Astrocyte (in vitro differentiated cells and primary cell): ENCODE measurements around the gene RPH3AL. TPM values are rescaled to one million over a fixed set of nuclear protein-coding genes. Genes with fewer than 3 reads are reported as not detected.

Source experiments
- DNase-seq: peaks from one replicate; pipeline ENCODE4 v3.0.0-alpha.2; 2010; ENCODE audit warnings: low read depth
- FAIRE-seq: peaks from 2 replicates; lab custom pipeline; 2011; peaks lifted over from hg19 to GRCh38; lab: Jason Lieb, UNC
- H2AFZ ChIP-seq: 2 replicates; pipeline ENCODE4 v1.6.0; 2012; ENCODE audit warnings: low read depth, low read length, inconsistent platforms
- H3K27ac ChIP-seq: 2 replicates; pipeline ENCODE4 v1.5.1; 2011; ENCODE audit warnings: low read depth, low read length, inconsistent platforms
- H3K27me3 ChIP-seq: 2 replicates; pipeline ENCODE4 v1.6.0; 2011; ENCODE audit warnings: low read length, inconsistent platforms; ENCODE audit not compliant: insufficient read depth
- H3K36me3 ChIP-seq: 2 replicates; pipeline ENCODE4 v1.5.1; 2011; ENCODE audit warnings: low read length, inconsistent platforms; ENCODE audit not compliant: insufficient read depth
- H3K4me1 ChIP-seq: 2 replicates; pipeline ENCODE4 v1.5.1; 2011; ENCODE audit warnings: low read length, inconsistent platforms; ENCODE audit not compliant: insufficient read depth
- H3K4me2 ChIP-seq: 2 replicates; pipeline ENCODE4 v1.6.0; 2012; ENCODE audit warnings: low read length, inconsistent platforms
- H3K4me3 ChIP-seq: 2 replicates; pipeline ENCODE4 v1.5.1; 2011; ENCODE audit warnings: low read depth, mild to moderate bottlenecking, low read length, inconsistent platforms; ENCODE audit not compliant: insufficient read depth
- H3K79me2 ChIP-seq: 2 replicates; pipeline ENCODE4 v1.6.0; 2012; ENCODE audit warnings: mild to moderate bottlenecking, low read length, inconsistent platforms; ENCODE audit not compliant: insufficient read depth
- H3K9ac ChIP-seq: 2 replicates; pipeline ENCODE4 v1.6.0; 2012; ENCODE audit warnings: mild to moderate bottlenecking, low read length, inconsistent platforms
- H3K9me3 ChIP-seq: 2 replicates; pipeline ENCODE4 v1.5.1; 2012; ENCODE audit warnings: low read depth, mild to moderate bottlenecking, low read length, inconsistent platforms; ENCODE audit not compliant: insufficient read depth
- H4K20me1 ChIP-seq: 2 replicates; pipeline ENCODE4 v1.6.0; 2012; ENCODE audit warnings: low read length, inconsistent platforms; ENCODE audit not compliant: insufficient read depth
- H3K27ac Mint-ChIP-seq: one replicate; pipeline ENCODE4 v1.8.0; 2021; ENCODE audit warnings: mild to moderate bottlenecking, mixed read lengths; ENCODE audit not compliant: unreplicated experiment
- H3K27me3 Mint-ChIP-seq: one replicate; pipeline ENCODE4 v1.8.0; 2021; ENCODE audit warnings: low read depth, mixed read lengths; ENCODE audit not compliant: unreplicated experiment
- H3K36me3 Mint-ChIP-seq: one replicate; pipeline ENCODE4 v1.8.0; 2021; ENCODE audit warnings: low read depth, mixed read lengths; ENCODE audit not compliant: unreplicated experiment
- H3K4me1 Mint-ChIP-seq: one replicate; pipeline ENCODE4 v1.8.0; 2021; ENCODE audit warnings: low read depth, mixed read lengths; ENCODE audit not compliant: unreplicated experiment
- H3K4me3 Mint-ChIP-seq: one replicate; pipeline ENCODE4 v1.8.0; 2021; ENCODE audit warnings: mild to moderate bottlenecking, moderate library complexity, mixed read lengths; ENCODE audit not compliant: unreplicated experiment
- H3K9me3 Mint-ChIP-seq: one replicate; pipeline ENCODE4 v1.8.0; 2021; ENCODE audit warnings: mild to moderate bottlenecking, mixed read lengths; ENCODE audit not compliant: unreplicated experiment
- EZH2 ChIP-seq: IDR thresholded peaks from 2 replicates; pipeline ENCODE4 v1.6.1; 2012; ENCODE audit warnings: mild to moderate bottlenecking, low read length, inconsistent platforms; ENCODE audit not compliant: insufficient read depth
- total RNA-seq: library from RNA; stranded (reverse); gene quantifications from 2 replicates; pipeline ENCODE4 v1.2.1, GENCODE V29; 2021
- TF ChIP-seq, protein P1 (sequence below): IDR thresholded peaks from 2 replicates; pipeline ENCODE4 v1.5.1; 2011; ENCODE audit warnings: low read depth, mild to moderate bottlenecking, inconsistent platforms, low read length, moderate library complexity; ENCODE audit not compliant: insufficient read depth

Gene RPH3AL
- total RNA-seq, 1 donor from 2014 or later, result 3.7 TPM

DNA sequence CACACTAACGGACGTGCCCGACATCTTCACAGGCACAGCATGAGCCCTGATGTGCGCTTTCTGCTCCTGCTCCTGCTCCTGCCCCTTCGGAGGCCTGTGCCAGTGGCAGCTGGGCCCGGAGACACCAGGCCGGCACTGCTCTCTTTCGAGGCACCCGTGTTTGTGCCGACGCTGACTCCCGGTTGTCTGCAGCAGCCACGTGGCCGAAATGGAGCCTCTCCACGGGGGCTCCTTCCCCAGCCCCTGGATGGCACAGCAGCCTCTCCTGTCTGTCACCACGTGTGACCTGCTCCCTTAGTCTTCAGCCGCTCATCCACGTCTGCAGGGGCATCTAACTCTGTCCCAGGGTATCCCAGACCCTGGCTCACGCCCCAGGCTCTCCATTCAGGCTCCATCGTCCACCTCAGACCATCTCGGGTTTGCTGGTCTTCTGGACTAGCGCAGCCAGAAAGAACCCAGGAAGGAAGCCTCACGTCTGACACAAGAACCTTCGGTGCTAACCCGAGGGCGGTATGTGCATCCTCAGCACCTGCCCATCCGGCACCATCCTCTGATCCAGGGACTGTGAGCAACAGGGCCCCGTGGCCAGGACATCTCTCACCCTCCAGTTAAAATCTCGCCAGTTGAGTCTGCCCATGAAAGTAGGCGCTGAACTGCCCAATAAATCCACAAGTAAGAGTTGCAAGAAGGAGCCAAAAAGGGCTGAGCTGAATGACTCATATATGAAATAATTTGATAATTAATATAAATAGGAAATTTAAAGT is 4.2 kb upstream of the RPH3AL start:
- H4K20me1 ChIP-seq, result no peaks in the 10 kb centered on the region
- no peak overlapping the region for H3K4me2 ChIP-seq
- H3K9ac ChIP-seq, result no peak overlapping the region
- peaks cover 3% of the 10 kb centered on the region for H3K27me3 Mint-ChIP-seq
- H3K27ac ChIP-seq, result no peak overlapping the region
- no peak overlapping the region for H2AFZ ChIP-seq
- peaks cover 4% of the 10 kb centered on the region for H3K9me3 Mint-ChIP-seq
- H3K4me1 ChIP-seq, result peaks cover 3% of the 10 kb centered on the region
- peaks cover 4% of the 10 kb centered on the region for H3K36me3 Mint-ChIP-seq
- no peak overlapping the region for H3K4me3 ChIP-seq
- H3K36me3 ChIP-seq, result no peaks in the 10 kb centered on the region
- peaks cover 9% of the 10 kb centered on the region for H3K4me1 Mint-ChIP-seq
- no peaks in the 10 kb centered on the region for H3K79me2 ChIP-seq
- peak overlapping the region; percentile 14 for H3K27ac Mint-ChIP-seq
- FAIRE-seq, result no peak
- peaks cover 5% of the 10 kb centered on the region for H3K27me3 ChIP-seq
- DNase-seq, result no peak
- no peak overlapping the region for H3K4me3 Mint-ChIP-seq
- TF ChIP-seq, protein P1, sequence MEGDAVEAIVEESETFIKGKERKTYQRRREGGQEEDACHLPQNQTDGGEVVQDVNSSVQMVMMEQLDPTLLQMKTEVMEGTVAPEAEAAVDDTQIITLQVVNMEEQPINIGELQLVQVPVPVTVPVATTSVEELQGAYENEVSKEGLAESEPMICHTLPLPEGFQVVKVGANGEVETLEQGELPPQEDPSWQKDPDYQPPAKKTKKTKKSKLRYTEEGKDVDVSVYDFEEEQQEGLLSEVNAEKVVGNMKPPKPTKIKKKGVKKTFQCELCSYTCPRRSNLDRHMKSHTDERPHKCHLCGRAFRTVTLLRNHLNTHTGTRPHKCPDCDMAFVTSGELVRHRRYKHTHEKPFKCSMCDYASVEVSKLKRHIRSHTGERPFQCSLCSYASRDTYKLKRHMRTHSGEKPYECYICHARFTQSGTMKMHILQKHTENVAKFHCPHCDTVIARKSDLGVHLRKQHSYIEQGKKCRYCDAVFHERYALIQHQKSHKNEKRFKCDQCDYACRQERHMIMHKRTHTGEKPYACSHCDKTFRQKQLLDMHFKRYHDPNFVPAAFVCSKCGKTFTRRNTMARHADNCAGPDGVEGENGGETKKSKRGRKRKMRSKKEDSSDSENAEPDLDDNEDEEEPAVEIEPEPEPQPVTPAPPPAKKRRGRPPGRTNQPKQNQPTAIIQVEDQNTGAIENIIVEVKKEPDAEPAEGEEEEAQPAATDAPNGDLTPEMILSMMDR, result no peak
- TF ChIP-seq EZH2, result no peak
- no peaks in the 10 kb centered on the region for H3K9me3 ChIP-seq

DNA sequence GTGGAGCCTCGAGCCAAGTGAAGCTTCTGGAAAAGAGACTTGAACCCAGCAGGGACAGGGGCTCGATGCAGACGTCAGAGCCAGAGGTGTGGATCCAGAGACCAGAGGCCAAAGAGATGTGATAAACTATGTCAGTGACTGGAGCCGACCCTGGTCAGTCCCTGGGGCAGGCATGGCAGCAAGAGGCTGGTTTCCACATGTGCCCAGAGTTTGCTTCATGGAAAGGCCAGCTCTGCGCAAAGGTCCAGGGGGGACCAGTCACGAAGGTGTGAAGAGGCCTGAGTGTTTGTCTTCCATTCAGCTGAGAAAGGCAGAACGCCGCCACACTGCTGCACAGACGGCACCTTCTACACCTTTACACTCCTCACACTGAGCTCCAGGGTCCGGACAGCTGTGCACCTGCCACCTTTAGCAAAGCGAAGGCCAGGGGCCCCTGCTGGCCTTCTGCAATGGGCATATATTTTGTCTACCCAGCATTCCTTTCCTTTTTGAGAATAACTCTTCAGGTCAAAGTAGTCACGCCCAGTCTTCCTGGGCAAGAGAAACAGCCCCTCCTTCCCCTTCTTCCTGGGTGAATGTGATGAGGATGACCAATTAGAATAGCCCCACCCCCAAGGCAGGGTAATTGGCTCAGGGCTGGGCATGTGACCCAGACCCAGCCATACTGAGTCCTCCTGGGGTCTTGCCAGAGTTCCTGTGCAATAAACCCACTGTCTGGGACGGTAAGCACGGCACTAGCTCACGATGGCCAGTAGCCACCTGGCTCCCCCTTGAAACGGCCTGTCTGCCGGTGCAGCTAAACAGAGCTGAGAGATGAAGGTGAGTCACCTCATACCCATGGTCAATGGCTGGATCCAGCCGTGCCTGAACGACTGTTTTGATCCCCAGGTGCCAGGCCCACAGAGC is 2.3 kb upstream of the RPH3AL start:
- peaks cover 3% of the 10 kb centered on the region for H3K27me3 Mint-ChIP-seq
- H3K9me3 ChIP-seq, result no peaks in the 10 kb centered on the region
- peaks cover 4% of the 10 kb centered on the region for H3K36me3 Mint-ChIP-seq
- no peak for DNase-seq
- H3K79me2 ChIP-seq, result no peaks in the 10 kb centered on the region
- no peak overlapping the region for H3K4me3 Mint-ChIP-seq
- H3K9ac ChIP-seq, result no peak overlapping the region
- peaks cover 3% of the 10 kb centered on the region for H3K4me1 ChIP-seq
- no peak overlapping the region for H3K27ac Mint-ChIP-seq
- peaks cover 14% of the 10 kb centered on the region for H3K4me1 Mint-ChIP-seq
- peaks cover 1% of the 10 kb centered on the region for H3K27me3 ChIP-seq
- H3K9me3 Mint-ChIP-seq, result peaks cover 4% of the 10 kb centered on the region
- no peaks in the 10 kb centered on the region for H3K36me3 ChIP-seq
- TF ChIP-seq, protein P1, result no peak
- TF ChIP-seq EZH2, result no peak
- H2AFZ ChIP-seq, result no peak overlapping the region
- no peak overlapping the region for H3K4me2 ChIP-seq
- no peaks in the 10 kb centered on the region for H4K20me1 ChIP-seq
- no peak overlapping the region for H3K4me3 ChIP-seq
- FAIRE-seq, result no peak
- no peak overlapping the region for H3K27ac ChIP-seq
